GM23338 (cell line): ENCODE results near the gene YPEL3.

Experiments
- CTCF ChIP-seq, 2 experiments: fragments of 200-600 bp in 1 of 2; sonication (generic) in 1 of 2; conservative IDR thresholded peaks; 2 replicates each; pipeline versions ENCODE4 v1.5.1 to v1.6.1; 2016 to 2017; ENCODE audit warnings: antibody characterized with exemption in 2 of 2, low read depth in 2 of 2, mild to moderate bottlenecking in 2 of 2, moderate library complexity in 1 of 2
- EZH2 ChIP-seq: fragments of 200-600 bp; sonication (generic); IDR thresholded peaks from one replicate; pipeline ENCODE4 v1.8.0; 2017; ENCODE audit warnings: antibody characterized with exemption, mild to moderate bottlenecking, low read depth; ENCODE audit not compliant: unreplicated experiment
- JUNB ChIP-seq: IDR thresholded peaks from one replicate; pipeline ENCODE4 v1.6.1; 2016; ENCODE audit warnings: antibody characterized with exemption; ENCODE audit not compliant: unreplicated experiment
- NANOG ChIP-seq: IDR thresholded peaks from 2 replicates; pipeline ENCODE4 v1.6.1; 2016; ENCODE audit warnings: antibody characterized with exemption, borderline replicate concordance
- POLR2AphosphoS5 ChIP-seq: IDR thresholded peaks from 2 replicates; pipeline ENCODE4 v1.6.1; 2016; ENCODE audit warnings: antibody characterized with exemption, low read depth
- REST ChIP-seq: IDR thresholded peaks from one replicate; pipeline ENCODE4 v1.6.1; 2018; ENCODE audit warnings: antibody characterized with exemption; ENCODE audit not compliant: unreplicated experiment

- no peak for TF ChIP-seq CTCF (conservative IDR thresholded peaks at IDR 0.05; ENCODE audit: low read depth in 2 of 2)
- no peak for TF ChIP-seq EZH2
- no peak for TF ChIP-seq JUNB
- no peak for TF ChIP-seq NANOG
- TF ChIP-seq REST, result no peak
- no peak for TF ChIP-seq POLR2AphosphoS5
Observed at GRCh38 chr16:30085247-30085646, 10.8 kb downstream of the YPEL3 start.
